GM12878 (cell line): ENCODE measurements around the gene OR10G6.

ENCODE experiments used
- CTCF ChIP-seq, 3 experiments: IDR thresholded peaks in 2 of 3; conservative IDR thresholded peaks in 1 of 3; 2 replicates each; pipeline ENCODE4 v1.5.1; 2011; ENCODE audit warnings: low read depth in 3 of 3, low read length in 3 of 3, mild to moderate bottlenecking in 3 of 3, control low read depth in 2 of 3, moderate library complexity in 2 of 3, inconsistent platforms in 1 of 3, mixed read lengths in 1 of 3; ENCODE audit not compliant: control insufficient read depth in 2 of 3, insufficient read depth in 1 of 3; ENCODE audit errors: extremely low read depth in 1 of 3
- ELK1 ChIP-seq: IDR thresholded peaks from 2 replicates; pipeline ENCODE4 v1.6.1; 2012; ENCODE audit warnings: low read depth, low read length, improper control_type of control experiment
- EZH2 ChIP-seq: IDR thresholded peaks from 2 replicates; pipeline ENCODE4 v1.6.1; 2012; ENCODE audit warnings: low read depth, mild to moderate bottlenecking, control low read depth, inconsistent platforms, low read length, borderline replicate concordance; ENCODE audit not compliant: control insufficient read depth
- FOXM1 ChIP-seq: IDR thresholded peaks from 2 replicates; pipeline ENCODE4 v1.6.1; 2012; ENCODE audit warnings: low read depth, mild to moderate bottlenecking, inconsistent platforms, low read length, moderate library complexity
- MXI1 ChIP-seq: fragments of 150-350 bp; IDR thresholded peaks from 2 replicates; pipeline ENCODE4 v1.6.1; 2011; ENCODE audit warnings: low read depth, mild to moderate bottlenecking, inconsistent platforms, low read length, improper control_type of control experiment
- NBN ChIP-seq: fragments of 450-650 bp; IDR thresholded peaks from 2 replicates; pipeline ENCODE4 v1.6.1; 2016
- NFYA ChIP-seq: IDR thresholded peaks from 2 replicates; pipeline ENCODE4 v1.6.1; 2011; ENCODE audit warnings: low read depth, mild to moderate bottlenecking, low read length, improper control_type of control experiment, borderline replicate concordance
- REST ChIP-seq: IDR thresholded peaks from 2 replicates; pipeline ENCODE4 v1.6.1; 2012; ENCODE audit warnings: mild to moderate bottlenecking, low read depth, low read length
- SIN3A ChIP-seq: IDR thresholded peaks from 2 replicates; pipeline ENCODE4 v1.6.1; 2012; ENCODE audit warnings: low read depth, low read length, improper control_type of control experiment
- SIX5 ChIP-seq: IDR thresholded peaks from 2 replicates; pipeline ENCODE4 v1.6.1; 2011; ENCODE audit warnings: mild to moderate bottlenecking, low read depth, low read length, moderate library complexity; ENCODE audit not compliant: severe bottlenecking
- SMC3 ChIP-seq: IDR thresholded peaks from 2 replicates; pipeline ENCODE4 v1.6.1; 2011; ENCODE audit warnings: low read length, improper control_type of control experiment, borderline replicate concordance
- TF ChIP-seq, protein P1 (sequence below): fragments of 450-650 bp; IDR thresholded peaks from 2 replicates; pipeline ENCODE4 v1.6.1; 2017; ENCODE audit warnings: antibody characterized with exemption, mild to moderate bottlenecking, moderate library complexity

DNA sequence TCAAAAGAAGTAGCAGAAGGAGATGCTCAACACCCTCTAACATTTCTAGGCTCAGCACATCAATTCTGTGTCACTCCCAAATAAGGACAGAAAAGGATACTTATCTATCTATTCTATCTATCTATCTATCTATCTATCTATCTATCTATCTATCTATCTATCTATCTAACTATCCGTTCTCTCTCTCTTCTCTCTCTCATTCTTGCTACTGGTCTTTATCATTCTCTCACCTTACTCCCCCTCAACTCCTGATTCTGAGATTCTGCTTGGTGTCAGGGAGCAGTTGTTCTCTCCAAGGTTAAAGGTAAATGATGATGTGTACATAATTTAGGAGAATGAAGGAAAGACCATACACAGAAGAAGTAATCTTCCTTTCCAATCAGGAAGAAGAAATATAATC lies at the start of gene OR10G6:
- TF ChIP-seq CTCF (IDR thresholded peaks at IDR 0.05 in 2 of 3, conservative IDR thresholded peaks at IDR 0.05 in 1 of 3; ENCODE audit: control insufficient read depth in 2 of 3, extremely low read depth in 1 of 3, insufficient read depth in 1 of 3, low read depth in 3 of 3, low read length in 3 of 3) (no peak), REST (no peak), EZH2 (no peak), SMC3 (no peak), NFYA (no peak), SIX5 (no peak), SIN3A (no peak), NBN (no peak), MXI1 (no peak), ELK1 (no peak), FOXM1 (no peak)
- TF ChIP-seq, protein P1, sequence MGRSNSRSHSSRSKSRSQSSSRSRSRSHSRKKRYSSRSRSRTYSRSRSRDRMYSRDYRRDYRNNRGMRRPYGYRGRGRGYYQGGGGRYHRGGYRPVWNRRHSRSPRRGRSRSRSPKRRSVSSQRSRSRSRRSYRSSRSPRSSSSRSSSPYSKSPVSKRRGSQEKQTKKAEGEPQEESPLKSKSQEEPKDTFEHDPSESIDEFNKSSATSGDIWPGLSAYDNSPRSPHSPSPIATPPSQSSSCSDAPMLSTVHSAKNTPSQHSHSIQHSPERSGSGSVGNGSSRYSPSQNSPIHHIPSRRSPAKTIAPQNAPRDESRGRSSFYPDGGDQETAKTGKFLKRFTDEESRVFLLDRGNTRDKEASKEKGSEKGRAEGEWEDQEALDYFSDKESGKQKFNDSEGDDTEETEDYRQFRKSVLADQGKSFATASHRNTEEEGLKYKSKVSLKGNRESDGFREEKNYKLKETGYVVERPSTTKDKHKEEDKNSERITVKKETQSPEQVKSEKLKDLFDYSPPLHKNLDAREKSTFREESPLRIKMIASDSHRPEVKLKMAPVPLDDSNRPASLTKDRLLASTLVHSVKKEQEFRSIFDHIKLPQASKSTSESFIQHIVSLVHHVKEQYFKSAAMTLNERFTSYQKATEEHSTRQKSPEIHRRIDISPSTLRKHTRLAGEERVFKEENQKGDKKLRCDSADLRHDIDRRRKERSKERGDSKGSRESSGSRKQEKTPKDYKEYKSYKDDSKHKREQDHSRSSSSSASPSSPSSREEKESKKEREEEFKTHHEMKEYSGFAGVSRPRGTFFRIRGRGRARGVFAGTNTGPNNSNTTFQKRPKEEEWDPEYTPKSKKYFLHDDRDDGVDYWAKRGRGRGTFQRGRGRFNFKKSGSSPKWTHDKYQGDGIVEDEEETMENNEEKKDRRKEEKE = no peak
